Sigmoid colon (tissue), 4 donors: Measurements from ENCODE around the gene RYR3.

ENCODE experiments used
- EP300 ChIP-seq, 4 donors: sonication (generic); formaldehyde crosslinking; IDR thresholded peaks; one replicate each; pipeline ENCODE4 v1.6.1; 2017; ENCODE audit warnings: antibody characterized with exemption in 4 of 4
- POLR2A ChIP-seq, 2 donors: fragments of 450-650 bp; IDR thresholded peaks; one replicate each; pipeline ENCODE4 v1.6.1; 2016; ENCODE audit warnings: antibody characterized with exemption in 2 of 2, mild to moderate bottlenecking in 2 of 2, moderate library complexity in 2 of 2
- TF ChIP-seq, protein P1 (sequence below), 4 experiments: fragments of 450-650 bp in 3 of 4; fragments of 200-600 bp in 1 of 4; IDR thresholded peaks; one replicate each; pipeline ENCODE4 v1.5.1; 2016 to 2019; ENCODE audit warnings: antibody characterized with exemption in 4 of 4, mild to moderate bottlenecking in 3 of 4, moderate library complexity in 2 of 4

DNA sequence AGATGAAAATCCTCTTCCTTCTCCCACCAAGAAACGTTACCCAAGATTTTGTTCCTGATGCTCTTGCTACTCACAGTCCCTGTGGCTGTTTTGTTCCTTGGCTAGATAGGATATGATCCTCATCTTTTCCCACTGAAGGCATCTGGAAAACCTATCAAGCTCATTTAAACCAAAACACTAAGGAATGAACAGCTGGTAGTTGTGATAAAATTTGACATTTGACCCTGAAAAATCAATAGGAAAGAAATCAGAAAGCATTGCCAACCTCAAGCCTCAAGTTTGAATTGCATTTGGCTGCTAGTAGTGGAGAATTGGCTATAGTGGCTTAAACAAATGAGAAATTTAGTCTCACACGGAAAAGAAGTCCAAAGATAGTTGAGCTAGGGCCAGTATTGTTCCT, 486.9 kb downstream of the RYR3 start:
- TF ChIP-seq POLR2A (IDR thresholded peaks at IDR 0.05) = no peak
- TF ChIP-seq, protein P1, sequence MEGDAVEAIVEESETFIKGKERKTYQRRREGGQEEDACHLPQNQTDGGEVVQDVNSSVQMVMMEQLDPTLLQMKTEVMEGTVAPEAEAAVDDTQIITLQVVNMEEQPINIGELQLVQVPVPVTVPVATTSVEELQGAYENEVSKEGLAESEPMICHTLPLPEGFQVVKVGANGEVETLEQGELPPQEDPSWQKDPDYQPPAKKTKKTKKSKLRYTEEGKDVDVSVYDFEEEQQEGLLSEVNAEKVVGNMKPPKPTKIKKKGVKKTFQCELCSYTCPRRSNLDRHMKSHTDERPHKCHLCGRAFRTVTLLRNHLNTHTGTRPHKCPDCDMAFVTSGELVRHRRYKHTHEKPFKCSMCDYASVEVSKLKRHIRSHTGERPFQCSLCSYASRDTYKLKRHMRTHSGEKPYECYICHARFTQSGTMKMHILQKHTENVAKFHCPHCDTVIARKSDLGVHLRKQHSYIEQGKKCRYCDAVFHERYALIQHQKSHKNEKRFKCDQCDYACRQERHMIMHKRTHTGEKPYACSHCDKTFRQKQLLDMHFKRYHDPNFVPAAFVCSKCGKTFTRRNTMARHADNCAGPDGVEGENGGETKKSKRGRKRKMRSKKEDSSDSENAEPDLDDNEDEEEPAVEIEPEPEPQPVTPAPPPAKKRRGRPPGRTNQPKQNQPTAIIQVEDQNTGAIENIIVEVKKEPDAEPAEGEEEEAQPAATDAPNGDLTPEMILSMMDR (IDR thresholded peaks at IDR 0.05) = no peak
- no peak for TF ChIP-seq EP300 (IDR thresholded peaks at IDR 0.05)
